SK-N-DZ (cell line): ENCODE results near the gene FREM1.

Source experiments
- DNase-seq: peaks from one replicate; pipeline ENCODE4 v3.0.0-alpha.2; 2015; ENCODE audit warnings: low spot score

FREM1 gene

GRCh38 chr9:14760060-14760459 is 150.2 kb downstream of the FREM1 start:
- DNase-seq = no peak

GRCh38 chr9:14756291-14756690 is 153.9 kb downstream of the FREM1 start:
- no peak for DNase-seq

DNA sequence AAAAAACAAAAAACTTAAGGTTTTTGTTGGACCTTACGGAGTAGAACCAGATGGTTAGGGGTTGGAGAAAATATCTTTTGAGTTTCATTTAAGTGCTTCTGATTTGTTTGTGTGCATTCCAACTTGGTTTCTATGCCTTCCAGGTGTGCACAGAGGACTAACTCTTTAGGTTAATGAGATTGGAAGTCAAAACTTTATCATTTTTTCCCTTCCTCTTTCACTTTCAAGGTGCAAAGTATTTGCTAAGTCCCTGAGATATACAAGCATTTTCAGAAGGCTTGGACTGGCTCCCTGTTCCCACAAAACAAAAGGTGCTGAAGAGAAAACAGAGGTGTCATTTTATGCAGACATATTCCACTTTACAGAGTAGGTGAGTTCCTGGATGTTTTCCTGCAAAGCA is 157.4 kb downstream of the FREM1 start:
- DNase-seq = no peak

DNA sequence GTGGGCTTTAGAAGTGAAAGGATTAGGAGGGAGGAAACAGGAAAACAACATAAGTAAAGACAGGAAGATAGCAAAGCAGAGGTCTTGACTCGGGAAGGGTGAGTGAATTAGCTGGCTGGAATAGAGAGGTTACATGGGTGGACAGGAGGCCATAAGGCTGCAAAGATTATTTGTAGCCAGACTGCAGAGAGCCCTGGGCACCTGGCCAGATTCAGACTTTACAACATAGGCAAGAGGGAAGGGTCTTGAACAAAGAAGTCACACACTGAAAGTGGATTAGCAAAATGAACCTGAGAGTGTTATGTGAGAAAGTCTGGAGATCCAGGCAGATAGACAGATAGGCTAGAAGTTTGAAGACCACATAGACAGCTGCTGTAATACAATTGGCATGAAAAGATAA is 158.0 kb downstream of the FREM1 start:
- DNase-seq = no peak

DNA sequence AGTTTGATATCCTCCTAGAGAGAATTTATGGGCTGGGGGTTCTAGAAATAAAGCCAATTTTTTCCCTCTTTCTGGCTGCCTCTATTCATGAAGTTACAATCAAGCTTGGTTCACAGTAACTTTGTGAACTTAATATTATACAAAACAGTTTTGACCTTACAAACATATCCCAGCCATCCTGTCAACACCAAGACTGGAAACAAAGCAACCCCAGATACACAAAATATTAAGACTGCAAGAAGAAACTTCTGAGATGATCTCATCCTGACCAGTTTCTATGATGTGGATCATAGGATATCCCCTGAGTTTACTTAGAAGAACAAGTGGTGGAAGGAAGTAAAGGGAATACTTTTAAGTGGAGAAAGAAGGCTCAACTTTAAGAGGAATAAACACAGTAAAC is 159.4 kb downstream of the FREM1 start:
- no peak for DNase-seq

GRCh38 chr9:14749741-14750211 is 160.5 kb downstream of the FREM1 start:
- DNase-seq = no peak

DNA sequence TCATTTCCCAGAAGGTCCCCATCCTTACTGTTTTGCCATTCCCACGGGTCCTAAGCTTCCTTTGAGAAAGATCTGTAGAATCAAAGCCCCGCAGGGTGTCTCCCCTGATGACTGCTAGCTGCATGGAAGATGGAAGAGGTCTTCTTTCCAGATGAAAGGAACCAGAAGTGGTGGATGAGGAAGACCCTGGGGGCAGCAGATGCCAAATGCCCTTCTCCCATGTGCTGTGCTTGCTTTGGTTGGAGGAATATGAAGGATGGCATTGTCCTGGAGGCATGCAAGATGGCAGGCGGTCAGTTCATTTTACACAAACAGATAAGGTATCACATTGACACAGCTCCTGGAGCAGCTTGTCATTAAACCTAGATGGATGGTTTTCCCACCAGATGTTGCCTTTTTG is 161.9 kb downstream of the FREM1 start:
- no peak for DNase-seq

DNA sequence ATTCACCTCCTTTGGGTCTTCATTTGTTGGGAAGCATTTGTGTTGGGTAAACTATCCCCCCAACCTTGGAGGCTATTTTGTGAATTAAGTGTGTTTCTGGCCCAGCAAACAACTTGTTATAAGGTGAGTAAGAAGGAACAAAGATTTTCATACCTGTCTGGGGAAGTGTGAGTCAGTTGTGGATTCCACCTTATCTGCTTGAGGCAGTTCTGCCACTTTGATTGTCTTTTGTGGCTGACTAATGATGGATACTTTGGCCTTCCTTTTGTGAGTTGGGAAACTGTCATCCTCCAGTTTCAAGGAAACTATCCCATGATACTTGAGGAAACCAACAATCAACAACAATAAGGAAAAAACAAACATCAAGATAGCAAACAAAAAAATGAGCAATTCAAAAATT is 163.1 kb downstream of the FREM1 start:
- no peak for DNase-seq

GRCh38 chr9:14746626-14747025 is 163.6 kb downstream of the FREM1 start:
- DNase-seq = no peak

GRCh38 chr9:14744768-14745167 is 165.5 kb downstream of the FREM1 start:
- no peak for DNase-seq

DNA sequence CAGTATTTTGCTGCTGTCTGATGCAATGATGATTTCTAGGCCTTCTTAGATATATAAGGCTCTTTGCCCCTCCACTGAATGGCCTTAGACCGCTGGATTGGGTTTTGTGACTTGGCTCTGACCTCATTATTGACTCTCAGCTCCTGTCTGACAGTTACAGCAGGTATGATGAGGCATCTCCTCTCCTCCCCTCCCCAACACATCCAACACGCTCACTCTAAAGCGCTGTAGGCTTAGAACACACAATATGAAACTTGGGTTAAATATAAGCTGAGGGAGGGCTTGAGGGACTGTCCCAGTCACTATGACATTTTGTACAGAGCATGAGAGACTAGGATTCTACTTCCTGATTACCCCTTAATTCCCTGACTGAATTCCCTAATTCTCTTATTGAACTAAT is 168.9 kb downstream of the FREM1 start:
- no peak for DNase-seq

- DNase-seq = no peak
Observed at GRCh38 chr9:14733133-14733532, 177.1 kb downstream of the FREM1 start.

DNA sequence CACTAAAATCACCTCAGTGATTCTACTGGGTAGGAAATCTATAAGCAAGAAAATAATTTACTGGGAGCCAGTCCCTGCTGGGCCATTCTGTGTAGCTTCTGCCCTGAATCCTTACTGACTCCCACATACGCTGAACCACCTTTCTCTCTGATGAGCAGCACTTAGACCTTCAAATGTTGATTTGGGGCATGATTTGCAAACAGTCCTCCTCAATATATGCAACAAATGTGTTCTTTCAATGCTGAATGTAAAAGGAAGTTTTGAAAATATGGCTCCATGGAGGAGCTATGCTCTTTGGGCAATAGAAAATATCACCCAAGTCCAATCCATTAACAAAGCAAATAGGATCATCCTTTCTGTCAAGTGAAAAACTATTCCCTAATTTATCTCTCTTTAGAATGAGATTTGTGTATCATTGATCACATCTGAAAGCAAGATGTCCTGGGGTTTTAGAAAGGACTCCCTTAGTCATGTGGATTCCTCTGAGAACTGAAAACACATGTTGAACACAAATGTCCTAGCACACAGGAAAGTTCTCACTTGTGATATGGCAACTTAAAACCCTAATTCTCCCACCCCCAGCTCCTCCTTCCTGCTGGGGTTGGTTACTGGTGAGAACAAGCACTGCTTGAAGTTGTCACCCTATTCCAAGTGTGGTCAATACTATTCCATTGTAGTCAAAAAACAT is 178.8 kb downstream of the FREM1 start:
- DNase-seq = no peak

- DNase-seq = no peak
Observed at GRCh38 chr9:14730461-14730898, 179.7 kb downstream of the FREM1 start.

DNA sequence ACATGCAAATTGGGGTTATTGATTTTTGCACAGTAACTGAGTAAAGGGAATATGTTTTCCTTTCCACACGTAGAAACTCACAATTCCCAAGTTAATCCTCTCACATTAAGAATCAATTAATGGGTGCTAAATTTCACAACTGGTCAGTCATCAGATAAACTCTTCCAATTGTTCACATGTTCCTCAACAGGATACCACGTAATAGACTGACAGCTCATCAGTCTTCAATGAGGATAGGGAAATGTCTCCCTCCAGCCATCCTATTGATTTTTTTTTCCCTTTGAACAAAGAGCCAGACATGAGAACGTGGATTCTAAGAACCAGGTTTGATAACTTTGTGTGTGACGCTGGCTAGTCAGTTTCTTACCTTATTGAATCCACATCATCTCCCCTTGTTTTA is 186.9 kb downstream of the FREM1 start:
- DNase-seq = no peak

- no peak for DNase-seq
Observed at GRCh38 chr9:14722391-14723035, 187.7 kb downstream of the FREM1 start, which contains the start of gene CER1. Gene CER1 (minus strand): TSS chr9:14722733. CDS start chr9:14722672, 61 bp downstream.

DNA sequence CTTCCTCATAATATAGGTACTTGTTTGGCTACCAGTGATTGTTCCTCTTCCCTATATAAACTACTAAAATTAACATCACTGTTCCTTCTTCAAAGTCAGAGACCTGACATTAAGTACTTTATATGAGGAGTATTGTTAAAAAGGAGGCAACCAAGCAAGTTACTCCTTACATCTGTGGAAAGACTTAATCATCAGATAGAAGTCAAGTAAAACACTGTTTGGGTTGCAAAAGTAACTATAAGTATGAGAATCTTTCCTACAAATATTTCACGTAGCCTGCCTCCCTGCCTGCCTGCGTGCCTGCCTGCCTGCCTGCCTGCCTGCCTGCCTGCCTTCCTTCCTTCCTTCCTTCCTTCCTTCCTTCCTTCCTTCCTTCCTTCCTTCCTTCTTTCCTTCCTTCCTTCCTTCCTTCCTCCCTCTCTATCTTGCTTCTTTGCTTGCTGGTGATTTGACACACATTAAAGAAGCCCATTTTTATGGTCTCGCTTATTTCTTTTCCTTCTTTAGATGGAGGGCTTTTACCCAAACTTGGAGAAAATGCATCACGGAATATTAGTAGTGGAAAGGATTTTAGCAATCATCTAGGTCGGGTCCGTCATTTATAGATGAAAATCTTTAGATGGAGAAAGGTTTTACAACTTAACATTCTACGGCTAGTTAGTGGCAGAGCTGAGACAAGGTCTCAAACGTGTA is 190.9 kb downstream of the FREM1 start:
- no peak for DNase-seq

GRCh38 chr9:14715102-14715501 is 195.1 kb downstream of the FREM1 start:
- no peak for DNase-seq

- no peak for DNase-seq
Observed at GRCh38 chr9:14713187-14713767, 197.0 kb downstream of the FREM1 start.

DNA sequence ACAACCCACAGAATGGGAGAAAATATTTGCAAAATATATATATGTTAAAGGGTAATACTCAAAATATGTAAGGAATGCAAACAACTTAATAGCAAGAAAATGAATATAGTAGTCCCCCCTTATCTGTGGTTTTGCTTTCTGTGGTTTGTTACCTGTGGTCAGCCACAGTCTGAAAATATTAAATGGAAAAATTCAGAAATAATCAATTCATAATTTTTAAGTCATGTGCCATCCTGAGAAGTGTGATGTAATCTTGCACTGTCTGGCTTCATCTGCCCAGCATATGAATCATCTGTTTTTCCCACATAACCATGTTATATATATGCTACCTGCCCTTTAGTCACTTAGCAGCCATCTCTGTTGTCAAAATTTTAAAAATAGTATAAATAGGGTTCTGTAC is 199.4 kb downstream of the FREM1 start:
- DNase-seq = no peak

DNA sequence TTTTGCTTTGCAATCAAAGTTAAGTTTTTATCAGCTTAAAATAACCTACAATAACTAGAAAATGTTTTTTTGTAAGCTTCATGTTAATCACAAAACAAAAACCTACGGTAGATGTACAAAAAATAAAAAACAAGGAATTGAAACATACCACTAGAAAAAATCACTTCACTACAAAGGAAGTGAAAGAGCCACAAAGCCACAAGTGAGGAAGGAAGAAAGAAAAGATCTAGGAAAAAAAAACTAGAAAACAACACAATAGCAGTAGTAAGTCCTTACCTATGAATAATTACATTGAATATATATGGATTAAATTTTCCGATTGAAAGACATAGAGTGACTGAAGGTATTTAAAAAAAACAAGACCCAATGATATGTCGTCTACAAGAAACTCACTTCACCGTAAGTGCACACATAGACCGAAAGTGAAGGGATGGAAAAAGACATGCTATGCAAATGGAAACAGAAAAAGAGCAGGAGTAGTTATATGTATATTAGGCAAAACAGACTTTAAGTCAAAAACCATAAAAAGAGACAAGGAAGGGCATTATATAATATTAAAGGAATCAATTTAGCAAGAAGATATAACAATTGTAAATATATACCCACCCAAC is 203.6 kb downstream of the FREM1 start:
- DNase-seq = no peak

GRCh38 chr9:14705079-14705478 is 205.1 kb downstream of the FREM1 start:
- no peak for DNase-seq
